ENCODE data around the gene ZNF385C.
"Not testable (repeated sequence)": the region's sequence is repeated elsewhere in the genome, so short reads cannot be mapped to it uniquely, and the experiment has no call there.

ZNF385C gene

GRCh38 chr17:42050393-42051012, 47.8 kb downstream of the ZNF385C start, which contains the start of gene C17orf113:
Gene C17orf113, minus strand, starts transcription at chr17:42050601. Its CDS starts 7,225 bp downstream, at chr17:42043376.
- no peak for DNase-seq (ENCODE audit: low read depth, low spot score)

GRCh38 chr17:42049834-42050392, 48.4 kb downstream of the ZNF385C start:
- DNase-seq (ENCODE audit: low read depth, low spot score): no peak

GRCh38 chr17:42047343-42047742, 50.9 kb downstream of the ZNF385C start:
- no peak for DNase-seq (ENCODE audit: low read depth, low spot score)

- no peak for DNase-seq (ENCODE audit: low read depth, low spot score)
These were observed 52.6 kb downstream of the ZNF385C start for GRCh38 chr17:42045719-42046118.

GRCh38 chr17:42042598-42043319, 55.5 kb downstream of the ZNF385C start:
- DNase-seq (ENCODE audit: low read depth, low spot score): no peak

- no peak for DNase-seq (ENCODE audit: low read depth, low spot score)
These were observed 56.7 kb downstream of the ZNF385C start for GRCh38 chr17:42041619-42042018.

GRCh38 chr17:42040818-42041217, 57.5 kb downstream of the ZNF385C start:
- DNase-seq (ENCODE audit: low read depth, low spot score): no peak

GRCh38 chr17:42039794-42040763, 58.2 kb downstream of the ZNF385C start:
- DNase-seq (ENCODE audit: low read depth, low spot score): no peak

GRCh38 chr17:42038221-42038973, 59.9 kb downstream of the ZNF385C start:
- DNase-seq (ENCODE audit: low read depth, low spot score): no peak

- DNase-seq (ENCODE audit: low read depth, low spot score): no peak
These were observed 64.2 kb downstream of the ZNF385C start for GRCh38 chr17:42034059-42034458.

- no peak for DNase-seq (ENCODE audit: low read depth, low spot score)
These were observed 66.7 kb downstream of the ZNF385C start for GRCh38 chr17:42031584-42031983.

- DNase-seq (ENCODE audit: low read depth, low spot score): no peak
These were observed 69.5 kb downstream of the ZNF385C start for GRCh38 chr17:42028791-42029127.

- no peak for DNase-seq (ENCODE audit: low read depth, low spot score)
These were observed 70.1 kb downstream of the ZNF385C start for GRCh38 chr17:42027961-42028790.

GRCh38 chr17:42027590-42027889, 70.7 kb downstream of the ZNF385C start:
- DNase-seq (ENCODE audit: low read depth, low spot score): no peak

GRCh38 chr17:42026857-42027589, 71.2 kb downstream of the ZNF385C start:
- DNase-seq (ENCODE audit: low read depth, low spot score): no peak

- no peak for DNase-seq (ENCODE audit: low read depth, low spot score)
These were observed 72.3 kb downstream of the ZNF385C start for GRCh38 chr17:42025936-42026335.

- DNase-seq (ENCODE audit: low read depth, low spot score): no peak
These were observed 73.1 kb downstream of the ZNF385C start for GRCh38 chr17:42025191-42025579.

- no peak for DNase-seq (ENCODE audit: low read depth, low spot score)
These were observed 74.5 kb downstream of the ZNF385C start for GRCh38 chr17:42023524-42024349.

GRCh38 chr17:42020845-42021244, 77.4 kb downstream of the ZNF385C start:
- DNase-seq (ENCODE audit: low read depth, low spot score): not testable (repeated sequence)

All from brain pericyte (primary cell).